HEK293 (cell line): ENCODE data around the gene TRABD2A.

ENCODE experiments used
- CTCF ChIP-seq: fragments of 450-650 bp; formaldehyde crosslinking; IDR thresholded peaks from 2 replicates; pipeline ENCODE4 v1.5.1; 2016; ENCODE audit warnings: missing biosample characterization, missing genetic modification characterization
- GLI2 ChIP-seq: fragments of 450-650 bp; formaldehyde crosslinking; IDR thresholded peaks from 2 replicates; pipeline ENCODE4; 2017; ENCODE audit warnings: missing biosample characterization, missing genetic modification characterization, low read depth, borderline replicate concordance

- TF ChIP-seq CTCF (tag by site-specific recombination), result no peak
- no peak for TF ChIP-seq GLI2 (tag by site-specific recombination)
Measured at GRCh38 chr2:84827978-84828575, 52.8 kb downstream of the TRABD2A start.
